ENCODE measurements around the gene PPFIA4.

DNA sequence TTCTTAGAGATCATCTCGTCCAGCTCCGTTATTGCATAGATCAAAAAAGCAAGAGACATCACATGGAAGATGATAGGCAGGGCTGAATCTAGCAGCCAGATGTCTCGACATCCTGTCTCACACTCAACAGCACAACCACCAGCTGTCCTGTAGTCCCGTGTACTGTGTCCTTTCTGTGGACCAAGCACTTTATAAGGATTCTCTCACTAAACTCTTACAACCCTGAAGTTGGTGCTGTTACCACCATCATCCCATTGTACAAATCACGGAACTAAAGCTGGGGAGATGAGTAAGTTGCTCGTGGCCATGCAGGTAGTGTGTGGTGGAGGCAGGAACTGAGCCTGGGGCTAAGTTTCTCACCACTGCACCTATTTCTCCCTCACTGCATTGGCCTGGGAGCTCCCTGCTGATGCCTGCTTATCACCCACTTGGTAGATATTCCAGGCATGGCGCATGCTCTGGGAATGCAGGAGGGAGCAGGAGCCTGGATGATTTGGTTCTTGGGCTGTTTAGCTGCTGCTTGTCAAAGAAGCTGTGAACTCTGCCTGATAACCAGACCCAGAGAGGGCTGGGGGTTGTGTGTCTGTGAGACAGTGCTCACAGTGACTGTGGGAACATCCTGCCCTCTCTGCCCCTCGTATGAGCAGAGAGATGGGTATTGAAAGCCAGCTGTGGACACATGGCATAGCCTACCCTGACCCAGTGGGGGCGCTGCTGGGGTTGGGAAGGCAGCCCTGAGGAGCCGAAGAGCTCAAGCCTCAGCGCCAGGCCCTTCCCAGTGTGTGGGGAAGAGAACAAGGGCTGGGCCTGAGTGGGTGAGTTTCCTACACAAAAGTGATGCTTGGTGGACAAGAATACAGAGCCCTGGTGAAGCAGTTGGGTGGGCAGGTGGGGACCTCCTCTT lies 13.6 kb downstream of the PPFIA4 start:
- TF ChIP-seq, protein P1, sequence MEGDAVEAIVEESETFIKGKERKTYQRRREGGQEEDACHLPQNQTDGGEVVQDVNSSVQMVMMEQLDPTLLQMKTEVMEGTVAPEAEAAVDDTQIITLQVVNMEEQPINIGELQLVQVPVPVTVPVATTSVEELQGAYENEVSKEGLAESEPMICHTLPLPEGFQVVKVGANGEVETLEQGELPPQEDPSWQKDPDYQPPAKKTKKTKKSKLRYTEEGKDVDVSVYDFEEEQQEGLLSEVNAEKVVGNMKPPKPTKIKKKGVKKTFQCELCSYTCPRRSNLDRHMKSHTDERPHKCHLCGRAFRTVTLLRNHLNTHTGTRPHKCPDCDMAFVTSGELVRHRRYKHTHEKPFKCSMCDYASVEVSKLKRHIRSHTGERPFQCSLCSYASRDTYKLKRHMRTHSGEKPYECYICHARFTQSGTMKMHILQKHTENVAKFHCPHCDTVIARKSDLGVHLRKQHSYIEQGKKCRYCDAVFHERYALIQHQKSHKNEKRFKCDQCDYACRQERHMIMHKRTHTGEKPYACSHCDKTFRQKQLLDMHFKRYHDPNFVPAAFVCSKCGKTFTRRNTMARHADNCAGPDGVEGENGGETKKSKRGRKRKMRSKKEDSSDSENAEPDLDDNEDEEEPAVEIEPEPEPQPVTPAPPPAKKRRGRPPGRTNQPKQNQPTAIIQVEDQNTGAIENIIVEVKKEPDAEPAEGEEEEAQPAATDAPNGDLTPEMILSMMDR (conservative IDR thresholded peaks at IDR 0.05 in 1 of 2, IDR thresholded peaks at IDR 0.05 in 1 of 2; ENCODE audit: extremely low read depth in 1 of 2, insufficient read depth in 1 of 2, low read depth in 1 of 2, low read length in 2 of 2), result peak; percentile 38 to 50
- TF ChIP-seq EZH2 (IDR thresholded peaks at IDR 0.05; ENCODE audit: borderline replicate concordance, low read length), result no peak

Measured in mammary epithelial cell (primary cell).